HG03039 (cell line): ENCODE data around the gene ADAM23.

Experiments
- ATAC-seq: cut with Tn5 transposase; IDR thresholded peaks from one replicate; pipeline ENCODE4 v1.9.1; 2021; ENCODE audit warnings: mild to moderate bottlenecking, moderate library complexity; ENCODE audit not compliant: unreplicated experiment

Gene ADAM23

DNA sequence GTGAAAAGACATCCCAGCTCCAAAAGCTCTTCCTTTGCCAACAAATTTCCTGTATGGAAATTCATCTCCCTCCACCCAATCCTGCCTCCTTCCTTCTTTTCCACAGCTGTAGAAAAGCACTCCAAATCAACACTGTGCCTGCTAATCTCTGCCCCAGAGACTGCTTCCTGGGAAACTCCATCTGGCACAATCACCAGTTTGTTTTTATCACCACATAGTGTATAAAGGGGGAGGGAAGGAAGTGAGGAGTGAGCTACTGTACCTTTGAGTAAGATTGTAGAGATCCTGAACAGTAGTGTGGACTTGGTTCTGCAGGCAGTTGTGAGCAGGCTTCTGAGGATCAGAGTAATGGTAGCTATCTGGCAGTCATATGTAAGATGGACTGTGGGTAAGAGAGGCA, 184.3 kb downstream of the ADAM23 start:
- ATAC-seq = no peak

GRCh38 chr2:206631340-206631739, 188.0 kb downstream of the ADAM23 start:
- ATAC-seq = no peak

DNA sequence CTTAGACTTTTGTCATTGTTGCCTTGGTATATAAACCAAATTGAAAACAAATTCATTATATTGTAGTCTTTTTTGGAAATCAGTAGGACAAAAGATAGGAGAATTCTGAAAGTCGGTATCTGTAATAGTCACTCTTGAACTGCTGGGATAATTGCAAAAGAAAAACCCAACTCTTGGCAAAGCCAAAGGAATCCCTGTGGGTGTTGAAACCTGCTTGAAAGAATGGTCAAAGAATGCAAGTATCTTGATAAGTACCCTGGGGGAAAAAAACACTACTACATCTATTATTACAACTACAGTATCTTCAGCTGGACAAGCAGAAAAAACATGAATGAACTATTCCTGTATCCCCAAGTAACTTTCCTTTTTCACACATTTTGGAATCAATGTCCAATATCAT, 191.7 kb downstream of the ADAM23 start:
- ATAC-seq = no peak

GRCh38 chr2:206639636-206640035, 196.3 kb downstream of the ADAM23 start:
- ATAC-seq = no peak

DNA sequence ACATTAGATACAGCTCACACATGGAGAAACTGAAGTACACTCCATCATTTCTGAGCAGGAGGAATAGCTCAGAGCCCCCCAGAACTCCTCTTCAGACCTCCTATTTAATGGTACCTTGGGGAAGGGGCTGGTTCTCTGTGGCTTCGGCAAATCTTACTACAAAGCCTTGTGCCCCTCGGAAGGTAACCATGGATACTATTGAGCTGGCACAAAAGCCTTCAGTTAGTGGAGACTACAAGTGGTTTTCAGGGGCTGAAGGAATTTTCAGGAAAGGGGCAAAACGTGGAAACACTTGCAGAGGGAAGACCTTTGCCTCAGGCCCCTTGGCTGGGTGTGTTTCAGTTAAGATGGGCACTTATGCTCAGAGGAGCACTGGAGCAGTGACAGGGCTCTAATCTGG, 197.9 kb downstream of the ADAM23 start:
- ATAC-seq = no peak

GRCh38 chr2:206642075-206643025, 199.0 kb downstream of the ADAM23 start, which contains the start of gene FAM237A:
Gene FAM237A, plus strand, starts transcription at chr2:206642487. Its CDS starts 1,750 bp downstream, at chr2:206644237.
- ATAC-seq = no peak

DNA sequence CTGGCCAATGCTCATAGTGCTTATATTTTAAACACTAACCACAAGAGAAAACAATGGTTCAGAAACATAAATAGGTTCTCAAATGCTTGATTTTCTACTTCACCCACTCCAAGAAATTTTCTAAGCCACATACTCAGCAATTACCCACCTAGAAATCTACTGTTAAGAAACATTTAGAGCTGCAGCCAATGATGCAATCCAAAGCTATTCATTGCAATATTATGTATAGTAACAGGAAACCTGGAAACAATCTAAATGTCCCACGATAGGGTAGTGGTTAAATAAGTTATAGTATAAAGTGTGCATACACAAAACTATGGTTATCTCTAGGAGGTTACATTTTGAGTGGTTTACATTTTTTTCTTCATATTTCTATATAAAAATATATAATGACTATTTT, 204.7 kb downstream of the ADAM23 start:
- ATAC-seq = no peak

GRCh38 chr2:206657087-206657486, 213.8 kb downstream of the ADAM23 start:
- ATAC-seq = no peak

DNA sequence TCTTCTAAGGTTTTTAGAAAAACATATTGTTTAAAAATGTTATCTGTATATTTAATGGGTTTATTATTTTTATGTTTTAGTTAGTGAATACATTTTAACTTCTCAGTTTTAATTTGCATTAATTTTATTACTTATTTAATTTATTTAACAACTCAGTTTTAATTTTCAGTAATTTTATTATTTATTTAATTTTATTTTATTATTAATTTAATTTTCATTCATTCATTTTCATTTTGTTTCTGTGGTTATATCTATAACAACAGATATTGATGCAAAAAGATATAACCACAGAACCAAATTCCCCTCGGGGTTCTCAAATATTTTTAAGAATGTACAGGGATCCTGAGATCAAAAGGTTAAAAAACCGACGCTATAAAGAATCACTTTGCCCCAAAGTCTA, 221.9 kb downstream of the ADAM23 start:
- ATAC-seq = no peak
